ENCODE measurements around the gene LYZL1.
"Not testable (repeated sequence)": the region's sequence is repeated elsewhere in the genome, so short reads cannot be mapped to it uniquely, and the experiment has no call there.

Gene LYZL1

DNA sequence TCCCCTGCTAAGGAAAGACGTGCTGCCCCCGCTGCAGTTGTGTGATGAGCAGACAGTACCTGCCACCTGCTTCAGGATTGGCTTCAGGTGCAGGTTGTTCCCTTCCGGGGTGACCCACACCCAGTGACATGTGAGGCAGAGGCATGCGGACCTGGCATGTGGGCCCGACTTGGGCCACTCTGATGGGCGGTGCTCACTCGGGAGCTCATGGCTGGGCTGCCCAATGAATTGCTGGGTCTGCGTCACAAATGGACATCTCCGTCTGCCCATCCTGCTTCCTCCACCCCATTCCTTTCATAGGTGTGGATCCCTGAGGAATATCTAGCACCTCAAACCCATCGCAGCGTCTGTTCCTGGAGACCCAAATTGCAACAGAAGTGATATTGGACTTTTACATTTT, 19.3 kb downstream of the LYZL1 start:
- not testable (repeated sequence) for DNase-seq (ENCODE audit: low spot score)

DNA sequence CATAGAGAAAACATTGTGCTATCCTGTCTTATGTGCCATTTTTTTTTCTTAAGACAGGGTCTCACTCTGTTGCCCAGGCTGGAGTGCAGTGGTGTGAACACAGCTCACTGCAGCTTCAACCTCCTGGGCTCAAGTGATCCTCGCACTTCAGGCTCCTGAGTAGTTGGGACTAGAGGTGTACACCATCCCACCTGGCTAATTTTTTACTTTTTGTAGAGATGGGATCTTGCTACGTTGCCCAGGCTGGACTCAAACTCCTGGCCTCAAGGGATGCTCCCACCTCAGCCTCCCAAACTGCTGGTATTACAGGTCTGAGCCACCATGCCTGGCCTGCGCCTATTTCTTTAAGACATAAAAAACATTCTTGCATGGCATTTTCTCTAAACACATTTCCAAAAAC, 20.6 kb downstream of the LYZL1 start:
- DNase-seq (ENCODE audit: low spot score): no peak

DNA sequence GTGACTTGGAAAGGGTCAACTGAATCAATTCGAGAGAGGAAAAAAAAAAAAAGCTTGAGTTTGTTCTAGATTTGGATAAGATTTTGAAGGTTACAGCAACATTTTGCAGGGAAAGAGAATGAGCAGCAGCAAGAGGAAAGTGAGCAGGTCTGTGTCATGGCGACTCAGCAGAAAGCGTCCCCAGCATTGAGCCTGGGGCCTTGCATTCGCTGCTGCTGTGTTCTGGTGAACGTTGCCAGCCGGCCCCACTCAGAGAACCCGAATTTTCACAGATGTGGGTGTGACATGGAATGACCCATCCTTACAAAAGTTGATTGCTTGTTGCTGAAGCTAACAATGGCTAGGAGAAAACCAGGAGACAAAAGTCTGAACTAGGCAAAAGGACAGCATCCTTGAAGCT, 21.6 kb downstream of the LYZL1 start:
- not testable (repeated sequence) for DNase-seq (ENCODE audit: low spot score)

DNA sequence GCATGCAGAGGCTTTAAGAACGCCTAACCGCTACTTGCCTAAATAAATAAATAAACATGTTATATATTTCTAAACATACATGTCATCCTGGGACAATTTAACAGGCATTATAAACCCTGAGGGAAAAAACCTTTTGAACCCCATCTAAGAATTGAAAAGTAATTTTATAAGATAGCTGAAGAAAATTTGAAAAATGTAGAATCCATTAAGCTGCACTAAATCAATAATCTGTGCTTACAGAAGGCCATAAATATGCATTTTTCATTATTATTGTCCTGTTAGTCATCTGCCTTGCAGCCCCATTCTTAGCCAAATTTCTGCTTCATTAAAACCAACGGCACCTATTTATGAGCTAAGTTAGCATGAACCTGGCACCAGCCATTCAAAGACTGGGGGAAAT, 24.2 kb downstream of the LYZL1 start:
- no peak for DNase-seq (ENCODE audit: low spot score)

DNA sequence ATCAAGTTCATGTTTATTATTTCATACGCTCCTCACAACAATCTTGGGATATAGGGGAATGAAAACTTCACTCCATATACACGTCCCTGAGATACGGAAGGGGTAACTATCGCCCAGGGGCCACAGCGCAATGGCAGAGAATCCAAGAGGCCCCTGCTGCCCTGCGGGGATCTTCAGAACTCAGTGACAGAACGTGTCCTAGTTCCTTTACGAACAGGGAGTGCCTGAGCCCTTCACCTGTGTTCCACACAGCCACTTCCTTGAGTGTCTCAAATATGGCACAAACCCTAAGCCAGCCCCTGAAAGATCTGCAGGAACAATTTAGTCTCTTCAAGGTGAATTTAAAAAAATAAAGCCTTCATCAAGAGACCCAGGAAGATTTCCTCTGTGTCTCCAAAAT, 25.9 kb downstream of the LYZL1 start:
- no peak for DNase-seq (ENCODE audit: low spot score)

DNA sequence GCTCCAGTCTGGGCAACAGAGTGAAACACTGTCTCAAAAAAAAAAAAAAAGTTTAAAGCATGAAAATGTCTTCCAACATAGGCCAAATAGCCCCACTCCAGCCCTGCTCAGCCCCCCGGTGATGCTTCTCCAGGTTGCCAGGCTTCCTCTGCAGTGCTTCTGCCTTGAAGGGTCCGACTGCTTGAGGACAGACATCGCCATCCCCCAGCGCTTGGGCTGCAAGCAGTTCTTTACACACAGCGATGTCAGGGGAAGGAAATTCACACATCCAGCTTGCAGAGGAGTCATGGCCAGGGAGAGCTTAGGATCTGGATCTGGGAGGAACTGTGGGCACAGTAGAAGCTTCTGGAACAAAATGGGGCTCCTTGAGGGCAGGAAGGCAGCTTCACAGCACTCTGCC, 26.9 kb downstream of the LYZL1 start:
- no peak for DNase-seq (ENCODE audit: low spot score)

DNA sequence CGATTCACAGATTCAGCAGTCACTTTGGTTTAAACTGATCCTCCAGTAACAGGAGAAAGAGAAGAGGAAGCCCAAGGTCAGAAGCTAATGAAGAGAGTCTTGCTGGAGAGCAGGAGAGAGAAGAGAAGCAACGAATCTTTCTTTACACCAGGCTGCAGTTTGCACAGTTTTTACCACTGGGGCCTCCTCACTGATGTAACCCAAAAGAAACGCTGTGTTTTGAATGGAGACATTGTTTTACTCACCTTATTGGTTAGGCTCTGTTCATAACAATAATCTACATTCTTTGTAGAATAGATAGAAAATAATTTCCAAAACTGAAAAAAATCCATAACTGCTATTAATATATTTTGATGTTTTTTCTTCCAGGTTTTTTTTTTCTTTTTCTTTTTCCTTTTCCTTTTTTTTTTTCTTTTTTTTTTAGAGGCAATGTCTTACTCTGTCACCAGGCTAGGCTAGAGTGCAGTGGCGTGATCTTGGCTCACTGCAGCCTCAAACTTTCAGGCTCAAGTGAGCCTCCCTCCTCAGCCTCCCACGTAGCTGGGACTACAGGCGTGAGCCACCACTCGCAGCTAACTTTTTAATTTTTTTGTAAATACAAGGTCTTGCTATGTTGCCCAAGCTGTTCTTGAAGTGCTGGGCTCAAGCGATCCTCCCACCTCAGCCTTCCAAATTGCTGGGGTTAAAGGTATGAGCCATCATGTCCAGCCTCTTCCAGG, 27.6 kb downstream of the LYZL1 start:
- no peak for DNase-seq (ENCODE audit: low spot score)

DNA sequence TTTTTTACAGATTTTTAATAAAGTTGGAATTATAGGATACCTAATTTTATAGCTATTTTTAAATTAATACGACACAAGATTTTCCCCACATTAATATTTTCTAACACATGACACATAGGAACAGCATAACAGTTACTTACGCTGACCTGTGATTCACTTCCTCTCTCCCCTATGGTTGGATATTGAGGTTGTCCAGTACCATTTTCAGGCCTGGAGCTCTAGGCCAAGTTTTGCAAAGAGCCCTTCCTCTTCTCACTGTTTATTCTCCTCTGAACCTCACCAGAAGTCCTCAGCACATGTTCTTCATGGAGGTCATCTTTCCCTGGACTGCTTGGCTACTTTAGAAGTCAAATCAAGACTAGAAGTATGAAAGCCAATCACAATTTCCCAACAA, 28.2 kb downstream of the LYZL1 start:
- DNase-seq (ENCODE audit: low spot score): no peak

DNA sequence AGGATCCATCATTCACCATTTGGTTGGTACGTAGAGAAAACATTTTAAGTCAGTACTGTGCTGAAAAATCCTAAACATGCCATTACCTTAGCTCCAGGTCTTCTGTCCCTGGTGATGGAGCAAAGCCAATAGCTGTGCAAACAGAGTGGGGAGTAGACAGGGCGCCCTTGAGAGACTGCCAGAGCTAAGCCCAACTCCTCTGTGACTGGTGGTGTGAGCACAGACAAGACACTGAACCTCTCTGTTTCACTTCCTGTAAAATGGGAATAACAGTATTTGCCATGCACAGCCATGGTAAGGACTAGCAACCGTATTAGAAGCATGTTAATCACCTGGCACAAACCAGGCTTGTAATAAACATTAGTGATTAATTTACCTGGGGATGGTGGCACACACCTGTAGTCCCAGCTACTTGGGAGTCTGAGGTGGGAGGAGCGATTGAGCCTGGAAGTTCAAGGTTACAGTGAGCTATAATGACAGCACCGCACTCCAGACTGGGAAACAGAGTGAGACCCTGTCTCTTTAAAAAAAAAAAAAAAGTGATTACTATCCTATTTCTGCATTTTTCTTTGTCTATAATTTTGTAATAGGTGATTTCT, 28.7 kb downstream of the LYZL1 start:
- DNase-seq (ENCODE audit: low spot score): no peak

DNA sequence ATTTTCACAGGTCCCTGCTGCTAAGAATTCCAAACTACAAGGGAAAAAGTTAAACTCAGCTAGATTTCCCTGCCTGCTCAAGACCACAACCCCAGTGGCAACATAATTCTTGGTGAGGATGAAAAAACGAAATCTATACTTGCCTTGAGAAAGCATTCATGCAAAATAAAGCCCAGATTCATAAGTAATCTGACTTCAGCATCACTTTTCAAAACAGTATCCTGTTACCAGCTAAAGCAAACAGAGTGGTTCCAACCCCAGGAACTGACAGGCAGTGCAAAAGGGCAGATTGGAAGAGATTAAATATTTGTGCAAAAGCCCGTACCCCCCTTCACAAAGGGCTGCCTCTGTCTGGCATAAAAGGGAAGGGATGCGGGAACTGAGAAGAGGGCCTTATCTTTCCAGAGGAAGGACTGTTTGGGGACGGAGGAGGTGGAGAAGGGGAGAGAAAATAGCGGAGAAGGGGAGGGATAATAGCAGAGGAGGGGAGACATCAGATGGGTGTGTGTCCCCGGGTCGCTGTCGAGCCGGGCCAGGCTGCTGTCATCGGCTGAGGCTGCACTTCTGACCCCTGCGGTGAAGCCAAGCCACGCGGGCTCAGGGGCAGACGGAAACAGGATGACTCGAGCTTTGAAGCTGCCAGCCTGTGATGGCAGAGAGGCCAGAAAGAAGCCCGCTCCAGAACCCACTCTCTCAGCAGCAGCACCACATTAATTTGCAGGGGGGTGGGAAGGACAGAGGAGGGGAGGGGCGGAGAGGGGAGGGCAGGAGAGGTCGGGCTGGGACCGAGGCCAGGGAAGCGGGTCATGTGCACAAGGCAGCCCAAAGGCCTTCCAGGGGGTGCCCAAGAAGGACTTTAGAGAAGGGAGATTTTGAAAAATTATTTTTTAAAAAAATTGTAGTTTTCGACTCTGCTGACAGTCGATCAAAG, 29.5 kb downstream of the LYZL1 start:
- peak; percentile 50 for DNase-seq (ENCODE audit: low spot score)

DNA sequence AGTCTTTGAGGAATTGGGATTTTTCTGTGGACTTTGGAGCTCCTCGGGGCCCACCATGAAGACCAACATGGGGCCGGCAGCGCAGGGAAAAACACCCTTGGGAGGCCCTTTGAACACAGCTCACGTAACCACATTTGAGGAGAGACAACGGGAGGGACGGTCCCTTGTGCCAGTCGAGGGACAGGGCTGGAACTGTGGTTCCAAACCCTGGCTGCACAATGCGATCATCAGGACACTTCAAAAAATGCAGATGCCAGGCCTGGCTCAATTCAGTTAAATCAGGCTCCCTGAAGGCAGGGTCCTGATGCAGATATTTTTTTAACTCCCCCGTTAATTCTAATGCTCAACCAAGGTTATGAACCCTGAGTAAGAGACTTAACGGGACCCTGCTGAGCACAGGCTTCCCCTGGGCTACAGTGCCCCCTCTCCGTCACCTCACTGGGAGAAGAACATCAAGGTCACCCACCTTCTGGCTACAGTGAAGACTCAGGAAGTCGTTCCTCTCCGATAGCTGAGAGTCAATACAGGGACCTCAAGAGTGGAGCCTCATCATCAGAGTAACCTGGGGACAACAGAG, 30.4 kb downstream of the LYZL1 start:
- peak; percentile 48 for DNase-seq (ENCODE audit: low spot score)

DNA sequence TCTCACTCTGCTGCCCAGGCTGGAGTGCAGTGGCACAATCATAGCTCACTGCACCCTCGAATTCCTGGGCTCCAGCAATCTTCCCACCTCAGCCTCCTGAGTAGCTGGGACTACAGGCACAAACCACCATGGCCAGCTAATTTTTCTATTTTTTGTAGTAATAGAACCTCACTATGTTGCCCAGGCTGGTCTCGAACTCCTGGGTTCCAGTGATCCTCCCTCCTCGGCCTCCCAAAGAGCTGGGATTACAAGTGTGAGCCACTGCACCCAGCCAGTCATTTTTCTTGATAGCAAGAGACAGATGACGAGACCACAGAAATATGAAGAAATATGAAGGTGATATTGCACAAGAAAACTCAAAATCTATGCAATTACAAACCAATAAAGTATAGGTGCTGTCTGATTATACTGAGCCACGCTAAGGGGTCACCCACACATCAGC, 31.8 kb downstream of the LYZL1 start:
- DNase-seq (ENCODE audit: low spot score): not testable (repeated sequence)

DNA sequence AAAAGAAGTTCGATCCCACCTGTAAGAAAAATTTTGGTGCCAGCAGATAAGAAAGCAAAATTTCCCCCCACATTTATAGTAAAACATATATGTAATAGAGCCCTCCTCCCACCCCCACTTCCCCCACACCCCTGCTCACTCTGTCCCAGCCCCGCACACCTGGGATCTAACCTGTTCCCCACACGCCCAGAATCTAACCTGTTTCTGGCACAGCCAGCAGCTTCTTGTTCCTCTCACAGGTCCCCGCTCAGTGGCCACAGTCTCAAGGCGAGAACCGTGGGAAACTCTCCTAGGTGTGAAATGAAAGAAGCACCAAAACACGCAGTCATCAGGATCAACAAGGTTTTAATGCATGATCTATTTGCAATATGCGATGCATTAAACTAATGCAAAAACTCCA, 32.8 kb downstream of the LYZL1 start:
- no peak for DNase-seq (ENCODE audit: low spot score)

DNA sequence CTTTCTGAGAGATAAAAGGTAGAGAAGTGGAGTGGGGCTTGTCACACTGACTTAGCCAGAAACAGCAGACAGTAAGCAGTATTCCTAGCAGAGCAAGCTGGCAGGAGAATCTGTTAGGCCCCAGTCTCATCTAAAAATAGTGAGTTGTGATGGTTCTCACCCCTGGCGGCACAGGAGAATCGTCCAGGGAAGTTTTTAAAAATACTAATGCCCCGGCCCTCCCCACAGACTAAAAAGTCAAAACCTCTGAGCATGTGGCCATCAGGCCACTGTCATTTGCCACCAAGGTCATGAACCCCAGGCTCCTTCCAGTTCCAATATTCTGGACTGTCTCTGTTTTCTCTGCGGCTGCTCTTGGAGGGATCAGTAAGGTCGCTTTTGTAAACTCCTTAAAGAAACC, 34.0 kb downstream of the LYZL1 start:
- peak; percentile 80 for DNase-seq (ENCODE audit: low spot score)

DNA sequence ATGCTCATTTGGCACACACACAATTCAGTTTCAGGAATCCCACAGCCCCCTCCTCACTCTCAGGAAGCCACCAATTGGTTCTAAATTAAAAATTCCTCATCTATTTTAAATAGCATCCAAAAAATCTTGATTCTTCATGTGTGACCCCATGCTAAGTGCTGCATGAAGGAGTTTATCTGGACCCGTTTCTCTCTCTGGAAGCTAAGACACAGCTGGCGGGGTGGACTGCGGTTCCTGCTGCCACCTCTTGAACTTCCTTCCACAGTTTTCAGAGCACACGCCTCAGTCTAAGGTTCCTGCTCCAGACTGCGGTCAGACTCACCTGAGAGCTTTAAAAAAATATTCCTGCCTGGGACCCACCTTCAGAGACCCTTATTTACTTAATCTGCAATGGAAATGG, 34.5 kb downstream of the LYZL1 start:
- no peak for DNase-seq (ENCODE audit: low spot score)

DNA sequence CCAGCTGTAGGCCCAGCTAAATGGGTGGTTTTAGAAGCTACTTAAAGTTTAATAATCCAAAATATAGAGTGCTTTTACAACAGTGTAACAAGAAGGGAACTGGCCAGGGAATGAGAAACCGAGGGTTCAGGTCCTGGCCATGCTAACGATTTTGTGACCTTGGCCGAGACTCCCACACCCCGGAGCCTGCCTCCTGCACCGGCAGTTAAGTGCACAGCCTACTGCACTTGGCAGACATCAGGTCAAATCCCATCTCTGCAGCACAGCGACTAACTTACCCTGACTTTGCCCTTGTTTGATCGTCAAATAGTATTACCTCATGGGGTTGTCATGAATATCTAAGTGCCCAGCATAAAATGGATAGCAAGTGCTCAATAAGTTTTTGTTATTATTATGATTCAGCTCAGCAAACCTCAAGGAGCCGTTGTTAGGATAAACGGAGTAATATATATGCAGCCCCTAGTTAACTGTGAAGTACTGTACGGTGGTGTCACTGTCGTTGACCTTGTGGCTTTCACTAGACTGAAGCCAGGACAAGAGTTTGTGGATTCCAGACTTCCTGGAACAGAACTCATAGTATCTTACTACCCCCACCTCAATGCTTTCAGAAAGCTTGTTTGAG, 35.5 kb downstream of the LYZL1 start:
- no peak for DNase-seq (ENCODE audit: low spot score)

DNA sequence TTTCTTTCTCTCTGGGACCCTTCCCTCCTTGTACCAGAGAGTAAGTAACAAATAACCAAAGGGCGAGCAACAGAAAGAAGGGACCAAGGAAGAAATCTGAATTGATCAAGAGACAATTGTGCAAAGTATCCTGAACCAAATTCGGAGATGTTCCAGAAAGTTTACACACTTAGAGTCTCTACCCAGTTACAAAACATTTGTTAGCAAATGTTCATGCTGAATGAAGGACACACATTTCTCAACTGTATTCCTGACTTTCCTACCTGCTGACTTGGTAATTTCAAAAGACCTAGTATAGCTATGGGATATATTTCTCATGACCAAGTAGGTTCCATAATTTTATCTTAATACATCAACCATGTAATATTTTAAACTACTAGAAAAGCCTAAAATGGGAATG, 37.4 kb downstream of the LYZL1 start:
- no peak for DNase-seq (ENCODE audit: low spot score)

DNA sequence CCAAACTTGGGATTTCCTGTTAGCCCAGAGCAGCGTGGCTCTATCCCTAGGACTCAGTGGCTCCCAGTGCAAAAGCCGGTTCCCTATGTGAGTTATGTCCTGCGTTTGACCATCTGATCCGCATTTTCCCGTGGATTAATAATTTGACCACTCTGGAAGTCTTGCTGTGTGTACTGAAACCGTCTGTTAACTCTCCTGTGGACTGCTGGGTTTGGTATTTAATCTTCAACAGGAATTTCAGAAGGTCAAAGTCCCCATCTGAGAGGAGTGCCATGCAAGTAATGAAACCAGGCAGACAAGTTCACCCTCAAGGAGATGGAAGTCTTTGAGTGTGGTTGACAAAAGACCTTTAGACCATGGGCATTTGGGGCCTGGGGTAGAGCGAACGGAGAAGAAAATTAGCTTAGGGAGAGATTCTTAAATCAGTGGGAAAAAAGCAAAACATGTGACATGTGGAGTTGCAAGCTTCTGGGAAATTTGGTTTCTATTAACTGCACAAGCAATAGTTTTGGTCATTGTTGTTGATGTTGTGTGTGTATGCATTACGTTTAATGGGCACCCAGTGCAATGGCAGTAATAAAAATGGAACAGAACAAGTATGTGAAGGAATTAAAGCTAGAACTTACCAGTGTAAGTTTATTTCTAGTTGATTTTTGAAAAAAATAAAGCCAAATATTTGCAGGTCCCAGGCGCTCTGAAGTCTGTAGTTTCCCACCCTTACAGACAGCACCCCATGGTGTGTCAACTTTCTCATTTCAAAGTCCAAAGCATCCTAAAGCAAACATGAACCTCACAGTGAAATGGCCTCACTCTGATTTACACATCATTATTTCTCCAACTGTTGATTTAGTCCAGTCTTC, 38.2 kb downstream of the LYZL1 start:
- DNase-seq (ENCODE audit: low spot score): no peak

DNA sequence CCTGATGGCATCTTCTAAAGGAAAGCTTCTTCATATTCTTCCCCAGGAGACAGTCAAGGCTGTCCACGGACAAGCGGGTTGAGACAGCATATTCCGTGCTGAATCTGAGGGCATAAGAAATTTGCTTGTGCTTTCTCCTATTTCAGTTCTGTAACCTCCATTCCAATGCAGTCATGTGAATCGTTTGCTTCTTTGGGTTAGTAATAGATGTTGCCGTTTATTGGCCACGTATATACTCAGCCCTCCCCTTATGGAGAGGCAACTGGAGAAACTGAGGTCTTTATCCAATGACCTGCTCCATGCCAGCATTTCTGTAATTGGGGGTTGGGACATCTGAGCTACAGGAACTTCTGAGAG, 38.9 kb downstream of the LYZL1 start:
- no peak for DNase-seq (ENCODE audit: low spot score)

DNA sequence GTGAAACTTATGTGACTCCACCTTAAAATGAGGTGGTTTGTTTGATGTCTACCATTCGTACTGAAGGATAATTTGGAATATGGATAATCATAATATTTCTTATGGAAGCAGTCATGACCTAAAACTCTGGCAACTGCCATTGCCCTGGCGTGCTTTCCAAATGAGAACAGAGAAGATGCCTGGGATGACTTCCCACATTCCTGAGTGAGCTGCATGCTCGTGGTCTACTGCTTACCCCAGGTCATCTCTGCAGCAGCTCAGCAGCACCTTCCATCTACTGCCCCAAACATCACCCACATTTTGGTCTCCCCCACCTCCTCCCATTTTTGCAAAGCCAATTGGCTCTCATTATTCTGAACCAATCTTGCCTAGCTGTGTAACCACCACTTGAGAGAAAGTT, 40.1 kb downstream of the LYZL1 start:
- DNase-seq (ENCODE audit: low spot score): no peak

DNA sequence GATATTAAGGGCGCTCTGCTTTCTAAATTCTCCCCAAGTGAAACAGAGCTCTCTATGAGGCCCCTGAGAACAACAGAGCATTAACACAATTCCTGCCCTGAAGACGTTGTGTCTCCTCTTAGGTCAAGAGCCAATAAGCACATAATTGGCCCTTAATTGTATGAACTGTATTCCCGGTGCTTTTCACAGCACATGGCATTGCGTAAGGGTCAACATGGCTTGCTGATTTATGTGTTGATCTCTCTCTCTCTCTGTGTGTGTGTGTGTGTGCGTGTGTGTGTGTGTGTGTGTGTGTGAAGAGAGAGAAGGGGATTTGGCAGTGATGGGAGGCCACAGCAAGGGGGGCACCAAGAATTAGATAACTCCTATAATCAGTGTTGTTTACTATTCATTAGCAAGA, 40.5 kb downstream of the LYZL1 start:
- no peak for DNase-seq (ENCODE audit: low spot score)

All from cerebellar cortex (tissue), 1 donor.